ENCODE data around the gene RHEB.

GRCh38 chr7:151457534-151457933 lies 62.2 kb downstream of the RHEB start:
- TF ChIP-seq, protein P1, sequence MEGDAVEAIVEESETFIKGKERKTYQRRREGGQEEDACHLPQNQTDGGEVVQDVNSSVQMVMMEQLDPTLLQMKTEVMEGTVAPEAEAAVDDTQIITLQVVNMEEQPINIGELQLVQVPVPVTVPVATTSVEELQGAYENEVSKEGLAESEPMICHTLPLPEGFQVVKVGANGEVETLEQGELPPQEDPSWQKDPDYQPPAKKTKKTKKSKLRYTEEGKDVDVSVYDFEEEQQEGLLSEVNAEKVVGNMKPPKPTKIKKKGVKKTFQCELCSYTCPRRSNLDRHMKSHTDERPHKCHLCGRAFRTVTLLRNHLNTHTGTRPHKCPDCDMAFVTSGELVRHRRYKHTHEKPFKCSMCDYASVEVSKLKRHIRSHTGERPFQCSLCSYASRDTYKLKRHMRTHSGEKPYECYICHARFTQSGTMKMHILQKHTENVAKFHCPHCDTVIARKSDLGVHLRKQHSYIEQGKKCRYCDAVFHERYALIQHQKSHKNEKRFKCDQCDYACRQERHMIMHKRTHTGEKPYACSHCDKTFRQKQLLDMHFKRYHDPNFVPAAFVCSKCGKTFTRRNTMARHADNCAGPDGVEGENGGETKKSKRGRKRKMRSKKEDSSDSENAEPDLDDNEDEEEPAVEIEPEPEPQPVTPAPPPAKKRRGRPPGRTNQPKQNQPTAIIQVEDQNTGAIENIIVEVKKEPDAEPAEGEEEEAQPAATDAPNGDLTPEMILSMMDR (IDR thresholded peaks at IDR 0.05; ENCODE audit: extremely low read depth in 1 of 2, insufficient read depth in 1 of 2, low read depth in 1 of 2, low read length in 2 of 2), result no peak
- TF ChIP-seq POLR2A (IDR thresholded peaks at IDR 0.05; ENCODE audit: low read depth, low read length) (no peak), MAX (IDR thresholded peaks at IDR 0.05; ENCODE audit: insufficient read depth, insufficient read length) (no peak), JUN (IDR thresholded peaks at IDR 0.05; ENCODE audit: borderline replicate concordance, insufficient read depth, insufficient read length, low read depth) (no peak)

Data from endothelial cell of umbilical vein (primary cell).